ENCODE results near the gene RAB11FIP4. TPM values are rescaled to one million over a fixed set of nuclear protein-coding genes. Genes with fewer than 3 reads are reported as not detected.

RAB11FIP4 gene
- total and polyA plus RNA-seq, 10 of the 15 experiments (the other 5 are each of a cell fraction or from before 2014, with no cell fraction given): 1.4 to 27.0 (median 17.6) TPM

DNA sequence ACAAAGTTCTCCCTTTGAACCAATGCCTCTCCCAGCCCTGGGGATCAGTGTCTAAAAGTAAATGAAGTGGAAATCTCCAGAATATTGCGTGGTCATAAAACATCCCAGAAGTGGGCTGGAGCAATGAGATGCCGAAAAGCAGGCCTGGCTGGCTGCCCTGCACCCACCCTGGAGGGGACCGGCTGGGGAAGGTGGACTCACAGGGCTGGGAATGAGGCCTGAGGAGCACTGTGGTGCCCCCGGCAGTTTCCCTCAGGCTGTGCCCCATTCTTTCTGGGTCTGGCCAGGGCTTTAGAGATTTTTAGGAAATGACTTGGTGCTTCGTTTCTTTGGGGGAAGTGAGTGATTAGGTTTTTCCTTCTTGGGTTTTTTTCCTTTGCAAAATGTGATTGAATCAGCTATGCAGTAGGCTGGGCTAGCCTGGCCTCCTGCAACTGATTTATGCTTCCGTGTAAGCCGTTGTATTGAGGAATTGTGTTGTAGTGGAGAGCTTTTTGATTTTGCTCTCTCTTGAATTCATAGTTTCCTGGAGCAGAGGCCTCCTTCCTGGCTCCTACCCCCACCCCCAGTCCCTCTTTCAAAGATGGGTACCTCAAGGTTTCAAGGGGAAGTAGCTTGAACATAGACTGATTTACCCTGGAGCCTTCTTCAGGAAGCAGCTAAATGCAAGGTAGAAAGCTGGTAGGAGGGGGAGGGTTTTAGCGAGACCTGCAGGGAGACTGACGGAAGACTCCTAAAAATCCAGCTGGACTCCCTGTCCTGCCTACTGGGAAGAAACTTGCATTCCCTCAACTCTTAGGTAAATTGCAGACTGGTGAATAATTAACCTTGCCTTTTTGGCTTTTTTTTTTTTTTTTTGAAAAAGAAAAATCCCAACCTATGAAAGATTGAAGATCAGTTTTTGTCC lies 170.2 kb downstream of the RAB11FIP4 start (continued):
- TF ChIP-seq, protein P1, sequence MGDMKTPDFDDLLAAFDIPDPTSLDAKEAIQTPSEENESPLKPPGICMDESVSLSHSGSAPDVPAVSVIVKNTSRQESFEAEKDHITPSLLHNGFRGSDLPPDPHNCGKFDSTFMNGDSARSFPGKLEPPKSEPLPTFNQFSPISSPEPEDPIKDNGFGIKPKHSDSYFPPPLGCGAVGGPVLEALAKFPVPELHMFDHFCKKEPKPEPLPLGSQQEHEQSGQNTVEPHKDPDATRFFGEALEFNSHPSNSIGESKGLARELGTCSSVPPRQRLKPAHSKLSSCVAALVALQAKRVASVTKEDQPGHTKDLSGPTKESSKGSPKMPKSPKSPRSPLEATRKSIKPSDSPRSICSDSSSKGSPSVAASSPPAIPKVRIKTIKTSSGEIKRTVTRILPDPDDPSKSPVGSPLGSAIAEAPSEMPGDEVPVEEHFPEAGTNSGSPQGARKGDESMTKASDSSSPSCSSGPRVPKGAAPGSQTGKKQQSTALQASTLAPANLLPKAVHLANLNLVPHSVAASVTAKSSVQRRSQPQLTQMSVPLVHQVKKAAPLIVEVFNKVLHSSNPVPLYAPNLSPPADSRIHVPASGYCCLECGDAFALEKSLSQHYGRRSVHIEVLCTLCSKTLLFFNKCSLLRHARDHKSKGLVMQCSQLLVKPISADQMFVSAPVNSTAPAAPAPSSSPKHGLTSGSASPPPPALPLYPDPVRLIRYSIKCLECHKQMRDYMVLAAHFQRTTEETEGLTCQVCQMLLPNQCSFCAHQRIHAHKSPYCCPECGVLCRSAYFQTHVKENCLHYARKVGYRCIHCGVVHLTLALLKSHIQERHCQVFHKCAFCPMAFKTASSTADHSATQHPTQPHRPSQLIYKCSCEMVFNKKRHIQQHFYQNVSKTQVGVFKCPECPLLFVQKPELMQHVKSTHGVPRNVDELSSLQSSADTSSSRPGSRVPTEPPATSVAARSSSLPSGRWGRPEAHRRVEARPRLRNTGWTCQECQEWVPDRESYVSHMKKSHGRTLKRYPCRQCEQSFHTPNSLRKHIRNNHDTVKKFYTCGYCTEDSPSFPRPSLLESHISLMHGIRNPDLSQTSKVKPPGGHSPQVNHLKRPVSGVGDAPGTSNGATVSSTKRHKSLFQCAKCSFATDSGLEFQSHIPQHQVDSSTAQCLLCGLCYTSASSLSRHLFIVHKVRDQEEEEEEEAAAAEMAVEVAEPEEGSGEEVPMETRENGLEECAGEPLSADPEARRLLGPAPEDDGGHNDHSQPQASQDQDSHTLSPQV (IDR thresholded peaks at IDR 0.05): no peak

DNA sequence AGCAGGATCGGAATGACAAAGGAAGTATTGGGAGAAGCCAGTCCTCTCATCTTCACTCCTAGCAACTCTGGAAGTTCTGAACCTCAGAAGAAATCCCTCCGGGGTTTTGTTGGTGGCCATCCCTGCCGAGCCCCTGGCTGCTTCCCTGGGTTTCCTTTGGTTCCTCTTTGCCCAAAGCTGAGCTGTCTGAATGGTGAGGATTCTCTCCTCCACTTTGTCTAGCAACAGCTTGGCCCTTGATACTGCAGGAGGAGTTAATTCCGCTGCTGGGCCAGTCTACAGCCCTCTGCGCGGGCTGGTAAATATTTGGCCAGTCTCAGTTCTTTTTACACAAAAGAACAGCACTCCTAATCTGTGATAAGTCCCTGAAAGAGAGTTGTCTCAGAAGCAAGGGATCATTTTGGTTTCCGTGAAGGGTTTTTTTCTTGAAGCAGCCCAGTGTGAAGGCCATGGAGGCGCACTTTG lies 170.9 kb downstream of the RAB11FIP4 start:
- no peaks in the 10 kb centered on the region for H3K4me1 ChIP-seq (ENCODE audit: control insufficient read depth, insufficient read depth, low read length)
- no peak for ATAC-seq
- ChIA-PET RAD21 (ENCODE audit: unreplicated experiment) (interaction anchor here (1.7 kb wide), 1 partner anchor 280 kb away, joined by 6 read pairs; no protein-coding TSS in a partner anchor), CTCF (interaction anchor here (0.6 to 6.4 kb wide), 5 partner anchors 13 to 351 kb away, joined by 3 to 55 read pairs (median 3); no protein-coding TSS in a partner anchor), SMC1A (ENCODE audit: uncharacterized antibody, unreplicated experiment) (interaction anchor here (0.6 to 1.4 kb wide), 5 partner anchors 10 to 237 kb away, joined by 3 to 4 read pairs (median 3); no protein-coding TSS in a partner anchor), POLR2A (interaction anchor here (0.7 kb wide), 1 partner anchor 70 kb away, joined by 4 read pairs; no protein-coding TSS in a partner anchor)
- intact Hi-C loops (cut with micrococcal nuclease; ENCODE audit: unreplicated experiment): no loop called here
- DNase-seq (ENCODE audit: low read depth, low spot score): no peak
- no TSS peak for BruUV-seq (replicated peaks)
- H3K4me2 ChIP-seq (ENCODE audit: control insufficient read depth, insufficient read depth): no peak overlapping the region
- in situ Hi-C loops (cut with MboI): no loop called here
- H3K9ac ChIP-seq (ENCODE audit: control insufficient read depth, insufficient read depth, low read length): no peak overlapping the region
- no peaks in the 10 kb centered on the region for H3K79me2 ChIP-seq (ENCODE audit: control insufficient read depth, insufficient read depth, low read length)
- no peak overlapping the region for H3K4me3 ChIP-seq
- H4K20me1 ChIP-seq (ENCODE audit: control insufficient read depth, insufficient read depth): no peaks in the 10 kb centered on the region
- WGBS (ENCODE audit: insufficient coverage, insufficient replicate concordance, low lambda C conversion rate, missing lambda C conversion rate): 66% methylated on average over 8 of the region's 8 CpGs
- no peak overlapping the region for H3K27ac ChIP-seq (ENCODE audit: control insufficient read depth, insufficient read depth)
- no peak overlapping the region for H2AFZ ChIP-seq (ENCODE audit: control insufficient read depth, low read depth, low read length)
- no peaks in the 10 kb centered on the region for H3K36me3 ChIP-seq (ENCODE audit: control insufficient read depth in 2 of 2, insufficient read depth in 2 of 2, low read length in 1 of 2)
- no peaks in the 10 kb centered on the region for H3K9me3 ChIP-seq (replicated peaks; ENCODE audit: control insufficient read depth, insufficient read depth, low read length)
- H3K27me3 ChIP-seq (replicated peaks in 1 of 2; ENCODE audit: control insufficient read depth in 2 of 2, insufficient read depth in 2 of 2, low read length in 1 of 2): peaks cover 0 to 5% of the 10 kb centered on the region in 2 experiments; a peak in 2 of 4 replicates
- no peak for FAIRE-seq
- TF ChIP-seq CREB1 (IDR thresholded peaks at IDR 0.05; ENCODE audit: low read depth) (no peak), SP1 (IDR thresholded peaks at IDR 0.05; ENCODE audit: low read depth, low read length) (no peak), GATAD2B (conservative IDR thresholded peaks at IDR 0.05; ENCODE audit: low read depth) (no peak), SPI1 (IDR thresholded peaks at IDR 0.05; ENCODE audit: borderline replicate concordance, insufficient read depth, low read depth, low read length) (no peak), EZH2 (IDR thresholded peaks at IDR 0.05; ENCODE audit: borderline replicate concordance, control insufficient read depth, low read depth, low read length) (no peak), SMAD1 (IDR thresholded peaks at IDR 0.05; ENCODE audit: low read depth, partially characterized antibody) (no peak), MYB (IDR thresholded peaks at IDR 0.05; ENCODE audit: borderline replicate concordance, low read depth, low read length) (no peak)
- TF ChIP-seq, protein P2, sequence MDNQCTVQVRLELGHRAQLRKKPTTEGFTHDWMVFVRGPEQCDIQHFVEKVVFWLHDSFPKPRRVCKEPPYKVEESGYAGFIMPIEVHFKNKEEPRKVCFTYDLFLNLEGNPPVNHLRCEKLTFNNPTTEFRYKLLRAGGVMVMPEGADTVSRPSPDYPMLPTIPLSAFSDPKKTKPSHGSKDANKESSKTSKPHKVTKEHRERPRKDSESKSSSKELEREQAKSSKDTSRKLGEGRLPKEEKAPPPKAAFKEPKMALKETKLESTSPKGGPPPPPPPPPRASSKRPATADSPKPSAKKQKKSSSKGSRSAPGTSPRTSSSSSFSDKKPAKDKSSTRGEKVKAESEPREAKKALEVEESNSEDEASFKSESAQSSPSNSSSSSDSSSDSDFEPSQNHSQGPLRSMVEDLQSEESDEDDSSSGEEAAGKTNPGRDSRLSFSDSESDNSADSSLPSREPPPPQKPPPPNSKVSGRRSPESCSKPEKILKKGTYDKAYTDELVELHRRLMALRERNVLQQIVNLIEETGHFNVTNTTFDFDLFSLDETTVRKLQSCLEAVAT (IDR thresholded peaks at IDR 0.05): no peak
- TF ChIP-seq, protein P3, sequence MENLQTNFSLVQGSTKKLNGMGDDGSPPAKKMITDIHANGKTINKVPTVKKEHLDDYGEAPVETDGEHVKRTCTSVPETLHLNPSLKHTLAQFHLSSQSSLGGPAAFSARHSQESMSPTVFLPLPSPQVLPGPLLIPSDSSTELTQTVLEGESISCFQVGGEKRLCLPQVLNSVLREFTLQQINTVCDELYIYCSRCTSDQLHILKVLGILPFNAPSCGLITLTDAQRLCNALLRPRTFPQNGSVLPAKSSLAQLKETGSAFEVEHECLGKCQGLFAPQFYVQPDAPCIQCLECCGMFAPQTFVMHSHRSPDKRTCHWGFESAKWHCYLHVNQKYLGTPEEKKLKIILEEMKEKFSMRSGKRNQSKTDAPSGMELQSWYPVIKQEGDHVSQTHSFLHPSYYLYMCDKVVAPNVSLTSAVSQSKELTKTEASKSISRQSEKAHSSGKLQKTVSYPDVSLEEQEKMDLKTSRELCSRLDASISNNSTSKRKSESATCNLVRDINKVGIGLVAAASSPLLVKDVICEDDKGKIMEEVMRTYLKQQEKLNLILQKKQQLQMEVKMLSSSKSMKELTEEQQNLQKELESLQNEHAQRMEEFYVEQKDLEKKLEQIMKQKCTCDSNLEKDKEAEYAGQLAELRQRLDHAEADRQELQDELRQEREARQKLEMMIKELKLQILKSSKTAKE (IDR thresholded peaks at IDR 0.05; ENCODE audit: low read depth, poor library complexity, severe bottlenecking): no peak
